ENCODE measurements around the gene RAET1E.

DNA sequence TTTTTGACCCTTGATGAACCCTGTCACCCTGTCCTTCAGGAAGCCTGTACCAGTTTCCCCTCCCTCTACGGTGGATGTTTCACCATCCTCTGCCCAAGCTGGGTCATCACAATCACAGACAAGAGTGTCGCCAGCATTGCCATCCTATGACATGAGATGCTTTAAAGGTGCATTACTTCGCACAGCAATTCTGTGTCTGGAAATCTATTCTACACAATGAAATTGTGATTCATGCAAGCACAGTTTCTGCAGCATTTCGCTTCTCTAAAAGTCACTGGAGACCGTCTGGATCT is 41.4 kb upstream of the RAET1E start:
- TF ChIP-seq MYC (IDR thresholded peaks at IDR 0.05; ENCODE audit: low read depth, low read length) (no peak), POLR2AphosphoS5 (IDR thresholded peaks at IDR 0.05; ENCODE audit: insufficient read depth, low read depth, low read length) (no peak), JUN (IDR thresholded peaks at IDR 0.05; ENCODE audit: borderline replicate concordance, insufficient read depth, insufficient read length, low read depth) (no peak), FOS (IDR thresholded peaks at IDR 0.05; ENCODE audit: borderline replicate concordance, insufficient read depth, low read length) (no peak), POLR2A (IDR thresholded peaks at IDR 0.05; ENCODE audit: low read depth, low read length) (no peak)
- TF ChIP-seq, protein P1, sequence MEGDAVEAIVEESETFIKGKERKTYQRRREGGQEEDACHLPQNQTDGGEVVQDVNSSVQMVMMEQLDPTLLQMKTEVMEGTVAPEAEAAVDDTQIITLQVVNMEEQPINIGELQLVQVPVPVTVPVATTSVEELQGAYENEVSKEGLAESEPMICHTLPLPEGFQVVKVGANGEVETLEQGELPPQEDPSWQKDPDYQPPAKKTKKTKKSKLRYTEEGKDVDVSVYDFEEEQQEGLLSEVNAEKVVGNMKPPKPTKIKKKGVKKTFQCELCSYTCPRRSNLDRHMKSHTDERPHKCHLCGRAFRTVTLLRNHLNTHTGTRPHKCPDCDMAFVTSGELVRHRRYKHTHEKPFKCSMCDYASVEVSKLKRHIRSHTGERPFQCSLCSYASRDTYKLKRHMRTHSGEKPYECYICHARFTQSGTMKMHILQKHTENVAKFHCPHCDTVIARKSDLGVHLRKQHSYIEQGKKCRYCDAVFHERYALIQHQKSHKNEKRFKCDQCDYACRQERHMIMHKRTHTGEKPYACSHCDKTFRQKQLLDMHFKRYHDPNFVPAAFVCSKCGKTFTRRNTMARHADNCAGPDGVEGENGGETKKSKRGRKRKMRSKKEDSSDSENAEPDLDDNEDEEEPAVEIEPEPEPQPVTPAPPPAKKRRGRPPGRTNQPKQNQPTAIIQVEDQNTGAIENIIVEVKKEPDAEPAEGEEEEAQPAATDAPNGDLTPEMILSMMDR (IDR thresholded peaks at IDR 0.05; ENCODE audit: extremely low read depth in 1 of 2, insufficient read depth in 1 of 2, low read depth in 1 of 2, low read length in 2 of 2): no peak
- TF ChIP-seq, protein P2, sequence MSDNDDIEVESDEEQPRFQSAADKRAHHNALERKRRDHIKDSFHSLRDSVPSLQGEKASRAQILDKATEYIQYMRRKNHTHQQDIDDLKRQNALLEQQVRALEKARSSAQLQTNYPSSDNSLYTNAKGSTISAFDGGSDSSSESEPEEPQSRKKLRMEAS (IDR thresholded peaks at IDR 0.05; ENCODE audit: insufficient read depth, insufficient read length): no peak
